Skeletal muscle satellite cell (primary cell): ENCODE data around the gene FER.
"Not testable (repeated sequence)": the region's sequence is repeated elsewhere in the genome, so short reads cannot be mapped to it uniquely, and the experiment has no call there.

Experiments used
- H3K27me3 ChIP-seq: 2 replicates; pipeline ENCODE4 v1.7.0; 2013; ENCODE audit warnings: low read length; ENCODE audit not compliant: control insufficient read depth, insufficient read depth
- H3K36me3 ChIP-seq: 2 replicates; pipeline ENCODE4 v1.7.0; 2013; ENCODE audit warnings: mild to moderate bottlenecking, control low read depth, low read length; ENCODE audit not compliant: insufficient read depth
- H3K4me1 ChIP-seq: 2 replicates; pipeline ENCODE4 v1.7.0; 2013; ENCODE audit warnings: low read length; ENCODE audit not compliant: control insufficient read depth, insufficient read depth
- H3K4me2 ChIP-seq: 2 replicates; pipeline ENCODE4 v1.7.0; 2013; ENCODE audit warnings: mild to moderate bottlenecking, low read length
- H3K4me3 ChIP-seq: 2 replicates; pipeline ENCODE4 v1.7.0; 2013; ENCODE audit warnings: low read length
- H3K9ac ChIP-seq: 2 replicates; pipeline ENCODE4 v1.7.0; 2013; ENCODE audit warnings: mild to moderate bottlenecking, low read depth, low read length, moderate library complexity
- H3K9me3 ChIP-seq: replicated peaks from 2 replicates; pipeline ENCODE4 v1.7.0; 2013; ENCODE audit warnings: mild to moderate bottlenecking, control low read depth, low read length

FER gene

GRCh38 chr5:109049565-109049964 is 301.9 kb downstream of the FER start:
- no peaks in the 10 kb centered on the region for H3K27me3 ChIP-seq
- H3K4me1 ChIP-seq: peaks cover 5% of the 10 kb centered on the region
- no peaks in the 10 kb centered on the region for H3K36me3 ChIP-seq
- no peaks in the 10 kb centered on the region for H3K9me3 ChIP-seq
- no peak overlapping the region for H3K4me3 ChIP-seq
- H3K4me2 ChIP-seq: no peak overlapping the region
- no peak overlapping the region for H3K9ac ChIP-seq

GRCh38 chr5:109050321-109050720 is 302.6 kb downstream of the FER start:
- not testable (repeated sequence) for H3K9ac ChIP-seq, H3K4me1 ChIP-seq, H3K4me2 ChIP-seq, H3K27me3 ChIP-seq, H3K9me3 ChIP-seq, H3K4me3 ChIP-seq, H3K36me3 ChIP-seq

GRCh38 chr5:109052216-109052615 is 304.5 kb downstream of the FER start:
- H3K4me2 ChIP-seq, H3K4me1 ChIP-seq, H3K9me3 ChIP-seq, H3K36me3 ChIP-seq, H3K27me3 ChIP-seq, H3K9ac ChIP-seq, H3K4me3 ChIP-seq: not testable (repeated sequence)

GRCh38 chr5:109053995-109054417 is 306.3 kb downstream of the FER start:
- no peaks in the 10 kb centered on the region for H3K36me3 ChIP-seq

GRCh38 chr5:109060378-109061025 is 312.8 kb downstream of the FER start:
- peaks cover 12% of the 10 kb centered on the region for H3K4me1 ChIP-seq
- H3K4me3 ChIP-seq: no peak overlapping the region
- no peaks in the 10 kb centered on the region for H3K36me3 ChIP-seq
- no peak overlapping the region for H3K9ac ChIP-seq
- H3K27me3 ChIP-seq: no peaks in the 10 kb centered on the region
- H3K4me2 ChIP-seq: no peak overlapping the region
- no peaks in the 10 kb centered on the region for H3K9me3 ChIP-seq

More at GRCh38 chr5:109053995-109054417, 306.3 kb downstream of the FER start:
- H3K9ac ChIP-seq: no peak overlapping the region
- peaks cover 5% of the 10 kb centered on the region for H3K4me1 ChIP-seq
- H3K4me3 ChIP-seq: no peak overlapping the region
- no peaks in the 10 kb centered on the region for H3K9me3 ChIP-seq
- no peaks in the 10 kb centered on the region for H3K27me3 ChIP-seq
- no peak overlapping the region for H3K4me2 ChIP-seq

GRCh38 chr5:109062664-109063063 is 315.0 kb downstream of the FER start:
- Histone ChIP-seq H3K9me3 (no peaks in the 10 kb centered on the region), H3K36me3 (no peaks in the 10 kb centered on the region), H3K27me3 (no peaks in the 10 kb centered on the region)

GRCh38 chr5:109063223-109063622 is 315.5 kb downstream of the FER start:
- H3K9ac ChIP-seq: peak overlapping the region; percentile 37
- peak overlapping the region; percentile 9 for H3K4me2 ChIP-seq
- no peaks in the 10 kb centered on the region for H3K36me3 ChIP-seq
- H3K4me3 ChIP-seq: no peak overlapping the region
- peaks cover 12% of the 10 kb centered on the region for H3K4me1 ChIP-seq
- no peaks in the 10 kb centered on the region for H3K27me3 ChIP-seq
- H3K9me3 ChIP-seq: no peaks in the 10 kb centered on the region

More at GRCh38 chr5:109062664-109063063, 315.0 kb downstream of the FER start:
- Histone ChIP-seq H3K4me3 (no peak overlapping the region), H3K9ac (peak overlapping the region; percentile 37), H3K4me2 (peak overlapping the region; percentile 9), H3K4me1 (peaks cover 12% of the 10 kb centered on the region)

- Histone ChIP-seq H3K4me2 (no peak overlapping the region), H3K4me1 (no peaks in the 10 kb centered on the region), H3K9ac (no peak overlapping the region), H3K9me3 (no peaks in the 10 kb centered on the region), H3K36me3 (no peaks in the 10 kb centered on the region), H3K27me3 (no peaks in the 10 kb centered on the region), H3K4me3 (no peak overlapping the region)
Measured at GRCh38 chr5:109076741-109077140, 329.0 kb downstream of the FER start.

GRCh38 chr5:109078448-109078847 is 330.8 kb downstream of the FER start:
- Histone ChIP-seq H3K27me3 (no peaks in the 10 kb centered on the region), H3K4me3 (no peak overlapping the region), H3K4me1 (no peaks in the 10 kb centered on the region)

GRCh38 chr5:109080481-109080880 is 332.8 kb downstream of the FER start:
- no peak overlapping the region for H3K4me2 ChIP-seq
- no peaks in the 10 kb centered on the region for H3K4me1 ChIP-seq
- H3K9me3 ChIP-seq: no peaks in the 10 kb centered on the region
- H3K27me3 ChIP-seq: no peaks in the 10 kb centered on the region
- no peak overlapping the region for H3K9ac ChIP-seq
- no peak overlapping the region for H3K4me3 ChIP-seq
- H3K36me3 ChIP-seq: no peaks in the 10 kb centered on the region

More at GRCh38 chr5:109078448-109078847, 330.8 kb downstream of the FER start:
- Histone ChIP-seq H3K9ac (no peak overlapping the region), H3K9me3 (no peaks in the 10 kb centered on the region), H3K4me2 (no peak overlapping the region), H3K36me3 (no peaks in the 10 kb centered on the region)

- no peaks in the 10 kb centered on the region for H3K27me3 ChIP-seq
- H3K9me3 ChIP-seq: no peaks in the 10 kb centered on the region
- no peak overlapping the region for H3K4me3 ChIP-seq
- H3K36me3 ChIP-seq: no peaks in the 10 kb centered on the region
- no peak overlapping the region for H3K9ac ChIP-seq
- no peaks in the 10 kb centered on the region for H3K4me1 ChIP-seq
- no peak overlapping the region for H3K4me2 ChIP-seq
Measured at GRCh38 chr5:109080896-109081295, 333.2 kb downstream of the FER start.

- Histone ChIP-seq H3K36me3 (no peaks in the 10 kb centered on the region), H3K9ac (no peak overlapping the region), H3K4me3 (no peak overlapping the region), H3K9me3 (no peaks in the 10 kb centered on the region), H3K27me3 (no peaks in the 10 kb centered on the region), H3K4me1 (no peaks in the 10 kb centered on the region), H3K4me2 (no peak overlapping the region)
Measured at GRCh38 chr5:109083937-109084336, 336.2 kb downstream of the FER start.
